Esophagus squamous epithelium (tissue), 5 donors: ENCODE measurements around the gene OR51Q1. TPM values are rescaled to one million over a fixed set of nuclear protein-coding genes. Genes with fewer than 3 reads are reported as not detected.

ENCODE experiments used
- DNase-seq: peaks from one replicate; lab custom pipeline; 2025; lab: John Stamatoyannopoulos, UW
- H3K27ac ChIP-seq, 4 donors: fragments of 200-600 bp; sonication (generic); one replicate each; pipeline ENCODE4 v1.5.1; 2016 to 2019; ENCODE audit warnings: mild to moderate bottlenecking in 1 of 4
- H3K27me3 ChIP-seq, 4 donors: fragments of 200-600 bp; sonication (generic); 1 replicate in 3 of 4; 2 replicates in 1 of 4; pipeline versions ENCODE4 v1.5.1 to v1.6.0; 2017 to 2021; ENCODE audit warnings: antibody characterized with exemption in 1 of 4
- H3K36me3 ChIP-seq, 3 donors: fragments of 200-600 bp; sonication (generic); one replicate each; pipeline ENCODE4 v1.5.1; 2016 to 2019
- H3K4me1 ChIP-seq, 3 donors: fragments of 200-600 bp; sonication (generic); one replicate each; pipeline ENCODE4 v1.5.1; 2017 to 2019
- H3K4me3 ChIP-seq, 4 donors: fragments of 200-600 bp; sonication (generic); 1 replicate in 3 of 4; 2 replicates in 1 of 4; pipeline ENCODE4 v1.5.1; 2016 to 2019; ENCODE audit warnings: mild to moderate bottlenecking in 2 of 4, moderate library complexity in 1 of 4
- H3K9me3 ChIP-seq, 3 donors: fragments of 200-600 bp; sonication (generic); one replicate each; pipeline ENCODE4 v1.5.1; 2016 to 2019
- POLR2A ChIP-seq, 4 donors: fragments of 450-650 bp; IDR thresholded peaks; one replicate each; pipeline ENCODE4 v1.6.1; 2017; ENCODE audit warnings: antibody characterized with exemption in 4 of 4, mild to moderate bottlenecking in 4 of 4, moderate library complexity in 3 of 4
- WGBS, 2 donors: methylation state at CpG; one replicate each; pipeline ENCODE4 v1.1.5; 2018; 5-methylcytosine and 5-hydroxymethylcytosine counted together
- intact Hi-C: fragments of 100-400 bp; cut with DNase I; formaldehyde crosslinking; loops from one replicate; pipeline ENCODE4 v1.15.0; 2022
- total RNA-seq, 4 donors: library from RNA; depleted of rRNA; stranded (reverse); fragments of >200 nt; gene quantifications; one replicate each; pipeline ENCODE4 v1.1.0, GENCODE V29; 2016
- TF ChIP-seq, protein P1 (sequence below), 6 experiments: fragments of 450-650 bp in 4 of 6; fragments of 200-600 bp in 2 of 6; sonication (generic) in 2 of 6; IDR thresholded peaks; one replicate each; pipeline ENCODE4 v1.5.1; 2016 to 2019; ENCODE audit warnings: antibody characterized with exemption in 6 of 6, mild to moderate bottlenecking in 4 of 6, moderate library complexity in 4 of 6
- donor health status: DM: yes; HTN: yes; CAD: no.

OR51Q1 gene
- total RNA-seq, 4 donors from 2014 or later, result not detected

- TF ChIP-seq POLR2A (IDR thresholded peaks at IDR 0.05), result no peak
- TF ChIP-seq, protein P1, sequence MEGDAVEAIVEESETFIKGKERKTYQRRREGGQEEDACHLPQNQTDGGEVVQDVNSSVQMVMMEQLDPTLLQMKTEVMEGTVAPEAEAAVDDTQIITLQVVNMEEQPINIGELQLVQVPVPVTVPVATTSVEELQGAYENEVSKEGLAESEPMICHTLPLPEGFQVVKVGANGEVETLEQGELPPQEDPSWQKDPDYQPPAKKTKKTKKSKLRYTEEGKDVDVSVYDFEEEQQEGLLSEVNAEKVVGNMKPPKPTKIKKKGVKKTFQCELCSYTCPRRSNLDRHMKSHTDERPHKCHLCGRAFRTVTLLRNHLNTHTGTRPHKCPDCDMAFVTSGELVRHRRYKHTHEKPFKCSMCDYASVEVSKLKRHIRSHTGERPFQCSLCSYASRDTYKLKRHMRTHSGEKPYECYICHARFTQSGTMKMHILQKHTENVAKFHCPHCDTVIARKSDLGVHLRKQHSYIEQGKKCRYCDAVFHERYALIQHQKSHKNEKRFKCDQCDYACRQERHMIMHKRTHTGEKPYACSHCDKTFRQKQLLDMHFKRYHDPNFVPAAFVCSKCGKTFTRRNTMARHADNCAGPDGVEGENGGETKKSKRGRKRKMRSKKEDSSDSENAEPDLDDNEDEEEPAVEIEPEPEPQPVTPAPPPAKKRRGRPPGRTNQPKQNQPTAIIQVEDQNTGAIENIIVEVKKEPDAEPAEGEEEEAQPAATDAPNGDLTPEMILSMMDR (IDR thresholded peaks at IDR 0.05), result no peak
- Histone ChIP-seq H3K36me3 (no peaks in the 10 kb centered on the region), H3K4me1 (no peaks in the 10 kb centered on the region), H3K9me3 (no peaks in the 10 kb centered on the region), H3K27me3 (no peaks in the 10 kb centered on the region), H3K27ac (no peak overlapping the region), H3K4me3 (no peak overlapping the region)
- intact Hi-C loops, result no loop called here
- no peak for DNase-seq
Measured at GRCh38 chr11:5394091-5394490, 27.8 kb upstream of the OR51Q1 start.

DNA sequence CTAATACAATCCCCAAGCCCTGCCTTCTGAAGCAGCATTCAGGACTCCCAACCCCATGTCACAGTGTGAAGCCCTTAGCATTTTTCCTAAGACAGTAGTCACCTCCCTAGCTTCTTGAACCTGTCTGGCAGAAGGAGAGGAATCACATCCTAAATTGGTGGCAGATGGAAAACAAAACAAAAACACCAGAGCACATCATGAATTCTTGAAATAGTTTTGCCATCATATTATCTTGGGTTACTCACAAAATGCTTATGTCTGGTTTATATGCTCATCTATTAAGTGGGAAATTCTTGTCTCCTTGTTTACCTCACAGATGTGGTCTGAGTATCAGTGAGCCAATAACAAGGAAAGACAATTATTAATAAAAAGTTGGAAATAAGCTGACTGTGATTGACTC is 23.0 kb upstream of the OR51Q1 start:
- Histone ChIP-seq H3K9me3 (no peaks in the 10 kb centered on the region), H3K36me3 (no peaks in the 10 kb centered on the region), H3K4me3 (no peak overlapping the region), H3K4me1 (no peaks in the 10 kb centered on the region), H3K27ac (no peak overlapping the region), H3K27me3 (no peaks in the 10 kb centered on the region)
- no peak for TF ChIP-seq POLR2A (IDR thresholded peaks at IDR 0.05)
- TF ChIP-seq, protein P1 (IDR thresholded peaks at IDR 0.05), result no peak
- DNase-seq, result no peak
- intact Hi-C loops, result no loop called here

GRCh38 chr11:5405173-5405572 is 16.7 kb upstream of the OR51Q1 start:
- H3K27me3 ChIP-seq, result no peaks in the 10 kb centered on the region
- intact Hi-C loops, result no loop called here
- H3K36me3 ChIP-seq, result no peaks in the 10 kb centered on the region
- H3K27ac ChIP-seq, result no peak overlapping the region
- no peak overlapping the region for H3K4me3 ChIP-seq
- no peak for TF ChIP-seq POLR2A (IDR thresholded peaks at IDR 0.05)
- TF ChIP-seq, protein P1 (IDR thresholded peaks at IDR 0.05), result no peak
- DNase-seq, result no peak
- H3K9me3 ChIP-seq, result no peaks in the 10 kb centered on the region
- no peaks in the 10 kb centered on the region for H3K4me1 ChIP-seq

- Histone ChIP-seq H3K27ac (no peak overlapping the region), H3K36me3 (no peaks in the 10 kb centered on the region), H3K9me3 (no peaks in the 10 kb centered on the region), H3K4me3 (no peak overlapping the region), H3K4me1 (no peaks in the 10 kb centered on the region), H3K27me3 (no peaks in the 10 kb centered on the region)
- 50 to 89% methylated on average over 2 to 4 of the region's 5 CpGs for WGBS, 2 donors
- no peak for TF ChIP-seq POLR2A (IDR thresholded peaks at IDR 0.05)
- TF ChIP-seq, protein P1 (IDR thresholded peaks at IDR 0.05), result no peak
- DNase-seq, result no peak
- intact Hi-C loops, result no loop called here
Measured at GRCh38 chr11:5420993-5421392, 918 bp upstream of the OR51Q1 start.

GRCh38 chr11:5423131-5423530 is 1.2 kb downstream of the OR51Q1 start:
- 44 to 47% methylated on average over 3 of the region's 3 CpGs for WGBS, 2 donors
- TF ChIP-seq, protein P1 (IDR thresholded peaks at IDR 0.05), result no peak
- no peak for TF ChIP-seq POLR2A (IDR thresholded peaks at IDR 0.05)
- intact Hi-C loops, result no loop called here

More at GRCh38 chr11:5423131-5423530, 1.2 kb downstream of the OR51Q1 start:
- no peak overlapping the region for H3K27ac ChIP-seq
- no peaks in the 10 kb centered on the region for H3K36me3 ChIP-seq
- H3K4me3 ChIP-seq, result no peak overlapping the region
- no peaks in the 10 kb centered on the region for H3K9me3 ChIP-seq
- no peaks in the 10 kb centered on the region for H3K27me3 ChIP-seq
- DNase-seq, result no peak
- H3K4me1 ChIP-seq, result no peaks in the 10 kb centered on the region
